Colonic mucosa (tissue), 4 donors: Measurements from ENCODE around the gene NNAT. TPM values are rescaled to one million over a fixed set of nuclear protein-coding genes. Genes with fewer than 3 reads are reported as not detected.

Source experiments
- DNase-seq: peaks from one replicate; pipeline ENCODE4 v3.0.0-alpha.2; 2020
- H3K27ac ChIP-seq: fragments of 200-600 bp; one replicate; pipeline ENCODE4 v1.8.0; 2021
- H3K27me3 ChIP-seq: fragments of 200-600 bp; one replicate; pipeline ENCODE4 v1.8.0; 2021
- H3K36me3 ChIP-seq: fragments of 200-600 bp; one replicate; pipeline ENCODE4 v1.8.0; 2021
- H3K4me1 ChIP-seq: fragments of 200-600 bp; one replicate; pipeline ENCODE4 v1.8.0; 2021; ENCODE audit warnings: mild to moderate bottlenecking
- H3K4me3 ChIP-seq: fragments of 200-600 bp; one replicate; pipeline ENCODE4 v1.8.0; 2021
- H3K9ac ChIP-seq, 2 donors: one replicate each; pipeline ENCODE4 v1.7.0; 2013; ENCODE audit warnings: control low read depth in 2 of 2, low read depth in 2 of 2, low read length in 2 of 2
- H3K9me3 ChIP-seq: fragments of 200-600 bp; one replicate; pipeline ENCODE4 v1.8.0; 2021
- CTCF ChIP-seq: fragments of 200-600 bp; IDR thresholded peaks from one replicate; pipeline ENCODE4 v1.8.0; 2022; ENCODE audit warnings: antibody characterized with exemption, mild to moderate bottlenecking
- intact Hi-C: fragments of 100-400 bp; cut with DNase I; formaldehyde crosslinking; loops from one replicate; pipeline ENCODE4 v1.14.1; 2022
- total RNA-seq, 2 donors: library from RNA; stranded (reverse); fragmentation: NEBNext Ultra II Directional in 1 of 2; extraction: Animal tissue kit (Norgen Biotek cat#: 25700) in 1 of 2; gene quantifications; one replicate each; pipeline ENCODE4 v1.2.1, GENCODE V29; 2021
- donor health status: healthy.
- donor health status: DM: no; HTN: no; CAD: no.
- donor health status: DM: no; HTN: no; CAD: no.

NNAT gene
- total RNA-seq, 2 donors from 2014 or later: 3.3 TPM; not detected in 1

DNA sequence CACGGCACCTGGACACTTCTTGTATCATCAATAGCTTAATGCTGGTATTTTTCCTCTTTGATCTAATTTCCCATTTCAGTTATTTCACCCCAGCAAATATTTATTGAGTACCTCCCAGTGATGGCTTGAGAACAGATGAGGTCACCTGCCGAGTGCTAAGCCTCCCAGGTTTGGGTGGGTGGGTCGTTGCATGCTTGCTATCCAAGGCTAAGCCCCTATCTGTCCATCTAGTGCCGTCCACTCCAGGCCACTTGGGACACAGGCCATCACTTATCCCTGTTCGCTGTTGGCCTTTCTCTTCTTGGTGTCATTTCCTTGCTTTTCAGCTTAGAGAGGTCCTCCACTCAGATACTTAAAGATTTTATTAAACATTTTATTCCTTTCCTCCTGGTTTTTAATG, 10.8 kb upstream of the NNAT start:
- Histone ChIP-seq H3K9ac (no peak overlapping the region), H3K4me3 (no peak overlapping the region), H3K36me3 (no peaks in the 10 kb centered on the region), H3K9me3 (no peaks in the 10 kb centered on the region), H3K4me1 (no peaks in the 10 kb centered on the region), H3K27me3 (no peaks in the 10 kb centered on the region), H3K27ac (no peak overlapping the region)
- intact Hi-C loops: no loop called here
- no peak for TF ChIP-seq CTCF
- DNase-seq: no peak

- Histone ChIP-seq H3K9ac (no peak overlapping the region), H3K9me3 (no peaks in the 10 kb centered on the region), H3K27ac (no peak overlapping the region), H3K27me3 (no peaks in the 10 kb centered on the region), H3K4me3 (no peak overlapping the region), H3K4me1 (no peaks in the 10 kb centered on the region), H3K36me3 (no peaks in the 10 kb centered on the region)
- no peak for DNase-seq
- intact Hi-C loops: no loop called here
- TF ChIP-seq CTCF: no peak
Measured at GRCh38 chr20:37511610-37512275, 9.3 kb upstream of the NNAT start.

- TF ChIP-seq CTCF: no peak
- Histone ChIP-seq H3K27me3 (no peaks in the 10 kb centered on the region), H3K9me3 (no peaks in the 10 kb centered on the region), H3K36me3 (peaks cover 4% of the 10 kb centered on the region), H3K27ac (no peak overlapping the region), H3K4me1 (no peaks in the 10 kb centered on the region), H3K4me3 (no peak overlapping the region), H3K9ac (no peak overlapping the region)
- intact Hi-C loops: no loop called here
- DNase-seq: no peak
Measured at GRCh38 chr20:37513779-37514359, 7.2 kb upstream of the NNAT start.

GRCh38 chr20:37515876-37516275, 5.2 kb upstream of the NNAT start:
- H3K27ac ChIP-seq: no peak overlapping the region
- peaks cover 4% of the 10 kb centered on the region for H3K36me3 ChIP-seq
- no peak overlapping the region for H3K9ac ChIP-seq
- no peak overlapping the region for H3K4me3 ChIP-seq
- no peaks in the 10 kb centered on the region for H3K4me1 ChIP-seq
- TF ChIP-seq CTCF: no peak
- intact Hi-C loops: no loop called here
- DNase-seq: no peak
- no peaks in the 10 kb centered on the region for H3K27me3 ChIP-seq
- H3K9me3 ChIP-seq: no peaks in the 10 kb centered on the region

- no peak overlapping the region for H3K9ac ChIP-seq
- no peaks in the 10 kb centered on the region for H3K27me3 ChIP-seq
- H3K36me3 ChIP-seq: peaks cover 4% of the 10 kb centered on the region
- no peak for DNase-seq
- H3K4me3 ChIP-seq: no peak overlapping the region
- intact Hi-C loops: no loop called here
- TF ChIP-seq CTCF: no peak
- H3K27ac ChIP-seq: no peak overlapping the region
- H3K9me3 ChIP-seq: no peaks in the 10 kb centered on the region
- H3K4me1 ChIP-seq: no peaks in the 10 kb centered on the region
Measured at GRCh38 chr20:37516811-37517750, 4.0 kb upstream of the NNAT start.
